ENCODE results near the gene AQP12B.

- TF ChIP-seq, protein P1, sequence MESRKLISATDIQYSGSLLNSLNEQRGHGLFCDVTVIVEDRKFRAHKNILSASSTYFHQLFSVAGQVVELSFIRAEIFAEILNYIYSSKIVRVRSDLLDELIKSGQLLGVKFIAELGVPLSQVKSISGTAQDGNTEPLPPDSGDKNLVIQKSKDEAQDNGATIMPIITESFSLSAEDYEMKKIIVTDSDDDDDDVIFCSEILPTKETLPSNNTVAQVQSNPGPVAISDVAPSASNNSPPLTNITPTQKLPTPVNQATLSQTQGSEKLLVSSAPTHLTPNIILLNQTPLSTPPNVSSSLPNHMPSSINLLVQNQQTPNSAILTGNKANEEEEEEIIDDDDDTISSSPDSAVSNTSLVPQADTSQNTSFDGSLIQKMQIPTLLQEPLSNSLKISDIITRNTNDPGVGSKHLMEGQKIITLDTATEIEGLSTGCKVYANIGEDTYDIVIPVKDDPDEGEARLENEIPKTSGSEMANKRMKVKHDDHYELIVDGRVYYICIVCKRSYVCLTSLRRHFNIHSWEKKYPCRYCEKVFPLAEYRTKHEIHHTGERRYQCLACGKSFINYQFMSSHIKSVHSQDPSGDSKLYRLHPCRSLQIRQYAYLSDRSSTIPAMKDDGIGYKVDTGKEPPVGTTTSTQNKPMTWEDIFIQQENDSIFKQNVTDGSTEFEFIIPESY (IDR thresholded peaks at IDR 0.05; ENCODE audit: borderline replicate concordance, low read depth) = no peak
- TF ChIP-seq, protein P2, sequence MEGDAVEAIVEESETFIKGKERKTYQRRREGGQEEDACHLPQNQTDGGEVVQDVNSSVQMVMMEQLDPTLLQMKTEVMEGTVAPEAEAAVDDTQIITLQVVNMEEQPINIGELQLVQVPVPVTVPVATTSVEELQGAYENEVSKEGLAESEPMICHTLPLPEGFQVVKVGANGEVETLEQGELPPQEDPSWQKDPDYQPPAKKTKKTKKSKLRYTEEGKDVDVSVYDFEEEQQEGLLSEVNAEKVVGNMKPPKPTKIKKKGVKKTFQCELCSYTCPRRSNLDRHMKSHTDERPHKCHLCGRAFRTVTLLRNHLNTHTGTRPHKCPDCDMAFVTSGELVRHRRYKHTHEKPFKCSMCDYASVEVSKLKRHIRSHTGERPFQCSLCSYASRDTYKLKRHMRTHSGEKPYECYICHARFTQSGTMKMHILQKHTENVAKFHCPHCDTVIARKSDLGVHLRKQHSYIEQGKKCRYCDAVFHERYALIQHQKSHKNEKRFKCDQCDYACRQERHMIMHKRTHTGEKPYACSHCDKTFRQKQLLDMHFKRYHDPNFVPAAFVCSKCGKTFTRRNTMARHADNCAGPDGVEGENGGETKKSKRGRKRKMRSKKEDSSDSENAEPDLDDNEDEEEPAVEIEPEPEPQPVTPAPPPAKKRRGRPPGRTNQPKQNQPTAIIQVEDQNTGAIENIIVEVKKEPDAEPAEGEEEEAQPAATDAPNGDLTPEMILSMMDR (IDR thresholded peaks at IDR 0.05) = no peak
- TF ChIP-seq TAF1 (IDR thresholded peaks at IDR 0.05; ENCODE audit: borderline replicate concordance, low read depth, low read length) (no peak), SIN3A (IDR thresholded peaks at IDR 0.05; ENCODE audit: borderline replicate concordance, low read depth, low read length) (no peak), YY1 (IDR thresholded peaks at IDR 0.05; ENCODE audit: low read depth) (no peak)
- TF ChIP-seq, protein P3, sequence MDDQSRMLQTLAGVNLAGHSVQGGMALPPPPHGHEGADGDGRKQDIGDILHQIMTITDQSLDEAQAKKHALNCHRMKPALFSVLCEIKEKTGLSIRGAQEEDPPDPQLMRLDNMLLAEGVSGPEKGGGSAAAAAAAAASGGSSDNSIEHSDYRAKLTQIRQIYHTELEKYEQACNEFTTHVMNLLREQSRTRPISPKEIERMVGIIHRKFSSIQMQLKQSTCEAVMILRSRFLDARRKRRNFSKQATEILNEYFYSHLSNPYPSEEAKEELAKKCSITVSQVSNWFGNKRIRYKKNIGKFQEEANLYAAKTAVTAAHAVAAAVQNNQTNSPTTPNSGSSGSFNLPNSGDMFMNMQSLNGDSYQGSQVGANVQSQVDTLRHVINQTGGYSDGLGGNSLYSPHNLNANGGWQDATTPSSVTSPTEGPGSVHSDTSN (IDR thresholded peaks at IDR 0.05) = no peak
Observed at GRCh38 chr2:240685771-240686371, 3.2 kb upstream of the AQP12B start.

All from SK-N-SH (cell line).